ENCODE measurements around the gene BTG3.

DNA sequence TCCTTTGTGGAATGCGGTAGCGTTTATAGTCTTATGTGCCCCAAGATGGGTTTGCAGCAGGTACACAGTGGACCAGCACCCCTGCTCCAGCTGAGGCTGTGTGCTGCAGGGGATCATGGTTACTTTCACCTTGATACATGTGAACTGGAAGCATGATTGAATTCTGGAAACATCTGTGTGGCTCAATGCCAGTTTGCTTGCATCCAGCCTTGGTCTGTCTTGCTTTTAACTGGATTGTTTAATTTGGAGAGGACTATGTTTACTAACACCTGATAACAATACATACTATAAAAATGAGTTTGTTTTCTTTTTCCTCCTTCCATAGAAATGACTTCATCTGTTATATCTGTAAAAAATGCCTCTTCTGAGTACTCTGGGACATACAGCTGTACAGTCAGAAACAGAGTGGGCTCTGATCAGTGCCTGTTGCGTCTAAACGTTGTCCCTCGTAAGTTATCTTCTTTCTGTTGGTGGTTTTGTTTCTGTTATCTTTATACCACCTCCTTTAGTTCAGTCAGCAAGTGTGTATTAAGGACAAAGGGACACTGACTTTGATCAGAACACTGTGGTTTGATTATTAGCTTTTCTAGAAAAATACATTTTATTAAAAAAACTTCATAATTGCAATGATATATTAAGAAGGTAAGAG, 52.2 kb downstream of the BTG3 start:
- TF ChIP-seq, protein P1, sequence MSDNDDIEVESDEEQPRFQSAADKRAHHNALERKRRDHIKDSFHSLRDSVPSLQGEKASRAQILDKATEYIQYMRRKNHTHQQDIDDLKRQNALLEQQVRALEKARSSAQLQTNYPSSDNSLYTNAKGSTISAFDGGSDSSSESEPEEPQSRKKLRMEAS (IDR thresholded peaks at IDR 0.05; ENCODE audit: low read depth, low read length), result no peak
- TF ChIP-seq, protein P2, sequence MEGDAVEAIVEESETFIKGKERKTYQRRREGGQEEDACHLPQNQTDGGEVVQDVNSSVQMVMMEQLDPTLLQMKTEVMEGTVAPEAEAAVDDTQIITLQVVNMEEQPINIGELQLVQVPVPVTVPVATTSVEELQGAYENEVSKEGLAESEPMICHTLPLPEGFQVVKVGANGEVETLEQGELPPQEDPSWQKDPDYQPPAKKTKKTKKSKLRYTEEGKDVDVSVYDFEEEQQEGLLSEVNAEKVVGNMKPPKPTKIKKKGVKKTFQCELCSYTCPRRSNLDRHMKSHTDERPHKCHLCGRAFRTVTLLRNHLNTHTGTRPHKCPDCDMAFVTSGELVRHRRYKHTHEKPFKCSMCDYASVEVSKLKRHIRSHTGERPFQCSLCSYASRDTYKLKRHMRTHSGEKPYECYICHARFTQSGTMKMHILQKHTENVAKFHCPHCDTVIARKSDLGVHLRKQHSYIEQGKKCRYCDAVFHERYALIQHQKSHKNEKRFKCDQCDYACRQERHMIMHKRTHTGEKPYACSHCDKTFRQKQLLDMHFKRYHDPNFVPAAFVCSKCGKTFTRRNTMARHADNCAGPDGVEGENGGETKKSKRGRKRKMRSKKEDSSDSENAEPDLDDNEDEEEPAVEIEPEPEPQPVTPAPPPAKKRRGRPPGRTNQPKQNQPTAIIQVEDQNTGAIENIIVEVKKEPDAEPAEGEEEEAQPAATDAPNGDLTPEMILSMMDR (IDR thresholded peaks at IDR 0.05; ENCODE audit: low read depth, low read length), result no peak
- no peak for TF ChIP-seq POLR2A (IDR thresholded peaks at IDR 0.05; ENCODE audit: extremely low read depth, insufficient read length)
- TF ChIP-seq MYC (IDR thresholded peaks at IDR 0.05; ENCODE audit: low read depth, low read length), result no peak

Measured in NB4 (cell line).